SKM-1 treated with dmso at 0.1 percent for 144 hours (cell line): ENCODE measurements around the gene SMYD5.
"Not testable (repeated sequence)": the region's sequence is repeated elsewhere in the genome, so short reads cannot be mapped to it uniquely, and the experiment has no call there.

Source experiments
- DNase-seq: peaks from one replicate; lab custom pipeline; 2025; ENCODE audit not compliant: unreplicated experiment; lab: John Stamatoyannopoulos, UW

Gene SMYD5

GRCh38 chr2:73258186-73258912 is 44.3 kb downstream of the SMYD5 start:
- DNase-seq = no peak

GRCh38 chr2:73258913-73259215 is 44.8 kb downstream of the SMYD5 start:
- no peak for DNase-seq

- DNase-seq = no peak
These were observed 45.2 kb downstream of the SMYD5 start for GRCh38 chr2:73259276-73259675.

- no peak for DNase-seq
These were observed 45.8 kb downstream of the SMYD5 start for GRCh38 chr2:73259704-73260337.

- peak; percentile 41 for DNase-seq
These were observed 46.4 kb downstream of the SMYD5 start for GRCh38 chr2:73260338-73260984.

- no peak for DNase-seq
These were observed 48.1 kb downstream of the SMYD5 start for GRCh38 chr2:73262108-73262651.

GRCh38 chr2:73262691-73263429 is 48.8 kb downstream of the SMYD5 start:
- not testable (repeated sequence) for DNase-seq

GRCh38 chr2:73263540-73264331 is 49.7 kb downstream of the SMYD5 start:
- DNase-seq = no peak

- DNase-seq = no peak
These were observed 50.2 kb downstream of the SMYD5 start for GRCh38 chr2:73264332-73264606.

GRCh38 chr2:73264783-73265182 is 50.7 kb downstream of the SMYD5 start:
- no peak for DNase-seq

- DNase-seq = no peak
These were observed 51.4 kb downstream of the SMYD5 start for GRCh38 chr2:73265298-73266060.

- no peak for DNase-seq
These were observed 52.2 kb downstream of the SMYD5 start for GRCh38 chr2:73266061-73266901.

- no peak for DNase-seq
These were observed 53.0 kb downstream of the SMYD5 start for GRCh38 chr2:73267008-73267407.

- DNase-seq = no peak
These were observed 54.4 kb downstream of the SMYD5 start for GRCh38 chr2:73268366-73268829.

GRCh38 chr2:73268830-73269685 is 55.0 kb downstream of the SMYD5 start:
- no peak for DNase-seq

- DNase-seq = no peak
These were observed 55.8 kb downstream of the SMYD5 start for GRCh38 chr2:73269686-73270465.

GRCh38 chr2:73272270-73272669 is 58.2 kb downstream of the SMYD5 start:
- no peak for DNase-seq
